HepG2 (cell line): ENCODE measurements around the gene SNED1. TPM values are rescaled to one million over a fixed set of nuclear protein-coding genes. Genes with fewer than 3 reads are reported as not detected.

Experiments used
- AGO1 ChIP-seq: fragments of 200-400 bp; formaldehyde crosslinking; IDR thresholded peaks from 2 replicates; pipeline ENCODE4 v1.6.1; 2017; ENCODE audit warnings: mild to moderate bottlenecking, low read depth, low read length, moderate library complexity; ENCODE audit not compliant: poor library complexity, severe bottlenecking
- BHLHE40 ChIP-seq: IDR thresholded peaks from 2 replicates; pipeline ENCODE4 v1.6.1; 2011; ENCODE audit warnings: low read length, improper control_type of control experiment
- FOSL2 ChIP-seq: sonication (generic); formaldehyde crosslinking; IDR thresholded peaks from 2 replicates; pipeline ENCODE4 v1.4.0; 2020; ENCODE audit warnings: missing genetic modification reagents
- FOXA1 ChIP-seq, 2 experiments: fragments of 450-650 bp in 1 of 2; sonication (generic) in 1 of 2; formaldehyde crosslinking in 1 of 2; IDR thresholded peaks; 2 replicates each; pipeline versions ENCODE4 v1.4.0 to v1.6.1; 2016 to 2020; ENCODE audit warnings: missing genetic modification reagents in 1 of 2
- HNRNPLL ChIP-seq: fragments of 200-400 bp; formaldehyde crosslinking; IDR thresholded peaks from 2 replicates; pipeline ENCODE4 v1.6.1; 2017; ENCODE audit warnings: mild to moderate bottlenecking, low read depth, low read length; ENCODE audit not compliant: poor library complexity, severe bottlenecking
- KLF13 ChIP-seq: sonication (generic); formaldehyde crosslinking; IDR thresholded peaks from 2 replicates; pipeline ENCODE4 v1.4.0; 2020; ENCODE audit warnings: mild to moderate bottlenecking, missing genetic modification reagents
- MEF2D ChIP-seq: sonication (generic); formaldehyde crosslinking; IDR thresholded peaks from 2 replicates; pipeline ENCODE4 v1.5.1; 2020; ENCODE audit warnings: mild to moderate bottlenecking, missing genetic modification reagents
- RFX1 ChIP-seq: fragments of 450-650 bp; IDR thresholded peaks from 2 replicates; pipeline ENCODE4 v1.6.1; 2017
- RFX3 ChIP-seq: IDR thresholded peaks from 2 replicates; pipeline ENCODE4 v1.6.1; 2016; ENCODE audit warnings: missing biosample characterization, missing genetic modification reagents
- SAP130 ChIP-seq: IDR thresholded peaks from 2 replicates; pipeline ENCODE4 v1.6.1; 2016; ENCODE audit warnings: low read depth
- ZFP36L2 ChIP-seq: sonication (generic); formaldehyde crosslinking; IDR thresholded peaks from 2 replicates; pipeline ENCODE4 v1.4.0; 2020; ENCODE audit warnings: missing genetic modification reagents
- ZNF274 ChIP-seq: sonication (generic); formaldehyde crosslinking; IDR thresholded peaks from 2 replicates; pipeline ENCODE4 v1.5.1; 2020; ENCODE audit warnings: mild to moderate bottlenecking, missing genetic modification reagents
- ZNF331 ChIP-seq: sonication (generic); formaldehyde crosslinking; IDR thresholded peaks from 2 replicates; pipeline ENCODE4 v1.4.0; 2020; ENCODE audit warnings: missing genetic modification reagents
- ZNF547 ChIP-seq: sonication (generic); formaldehyde crosslinking; IDR thresholded peaks from 2 replicates; pipeline ENCODE4 v1.5.1; 2020; ENCODE audit warnings: mild to moderate bottlenecking, missing genetic modification reagents
- ZNF687 ChIP-seq: sonication (generic); formaldehyde crosslinking; IDR thresholded peaks from 2 replicates; pipeline ENCODE4 v1.5.1; 2020; ENCODE audit warnings: mild to moderate bottlenecking, missing genetic modification reagents, moderate library complexity
- polyA plus RNA-seq, 8 experiments: library from polyadenylated mRNA; depleted of rRNA in 3 of 8; stranded (reverse) in 7 of 8; unstranded in 1 of 8; fragments of >200 nt; fragmentation: Illumina TruSeq in 4 of 8; extraction: Trizol in 4 of 8; gene quantifications; 2 replicates each; pipeline versions ENCODE4 v1.2.1 to v1.2.3, GENCODE V29; 2011 to 2016; ENCODE audit warnings: low read depth in 4 of 8, missing spikeins in 1 of 8, mixed read lengths in 1 of 8; ENCODE audit not compliant: insufficient read depth in 1 of 8
- total RNA-seq, 5 experiments: library from RNA; depleted of rRNA; stranded (reverse); fragments of >200 nt; fragmentation: Illumina TruSeq; extraction: Trizol; gene quantifications; 2 replicates each; pipeline ENCODE4 v1.2.3, GENCODE V29; 2016; ENCODE audit warnings: low read depth in 1 of 5
- TF ChIP-seq, protein P1 (sequence below): sonication (generic); formaldehyde crosslinking; IDR thresholded peaks from 2 replicates; pipeline ENCODE4 v1.5.0; 2020; ENCODE audit warnings: mild to moderate bottlenecking, missing genetic modification reagents, borderline replicate concordance
- TF ChIP-seq, protein P2 (sequence below): sonication (generic); formaldehyde crosslinking; IDR thresholded peaks from 2 replicates; pipeline ENCODE4 v1.5.1; 2020; ENCODE audit warnings: mild to moderate bottlenecking, missing genetic modification reagents, moderate library complexity
- TF ChIP-seq, protein P3 (sequence below): sonication (generic); formaldehyde crosslinking; IDR thresholded peaks from 2 replicates; pipeline ENCODE4 v1.8.1; 2023; ENCODE audit warnings: mild to moderate bottlenecking, moderate library complexity, missing genetic modification reagents

The SNED1 gene
- total and polyA plus RNA-seq, 2 of the 13 experiments (the other 11 are each of a cell fraction or from before 2014, with no cell fraction given): 0.15 to 0.65 TPM

DNA sequence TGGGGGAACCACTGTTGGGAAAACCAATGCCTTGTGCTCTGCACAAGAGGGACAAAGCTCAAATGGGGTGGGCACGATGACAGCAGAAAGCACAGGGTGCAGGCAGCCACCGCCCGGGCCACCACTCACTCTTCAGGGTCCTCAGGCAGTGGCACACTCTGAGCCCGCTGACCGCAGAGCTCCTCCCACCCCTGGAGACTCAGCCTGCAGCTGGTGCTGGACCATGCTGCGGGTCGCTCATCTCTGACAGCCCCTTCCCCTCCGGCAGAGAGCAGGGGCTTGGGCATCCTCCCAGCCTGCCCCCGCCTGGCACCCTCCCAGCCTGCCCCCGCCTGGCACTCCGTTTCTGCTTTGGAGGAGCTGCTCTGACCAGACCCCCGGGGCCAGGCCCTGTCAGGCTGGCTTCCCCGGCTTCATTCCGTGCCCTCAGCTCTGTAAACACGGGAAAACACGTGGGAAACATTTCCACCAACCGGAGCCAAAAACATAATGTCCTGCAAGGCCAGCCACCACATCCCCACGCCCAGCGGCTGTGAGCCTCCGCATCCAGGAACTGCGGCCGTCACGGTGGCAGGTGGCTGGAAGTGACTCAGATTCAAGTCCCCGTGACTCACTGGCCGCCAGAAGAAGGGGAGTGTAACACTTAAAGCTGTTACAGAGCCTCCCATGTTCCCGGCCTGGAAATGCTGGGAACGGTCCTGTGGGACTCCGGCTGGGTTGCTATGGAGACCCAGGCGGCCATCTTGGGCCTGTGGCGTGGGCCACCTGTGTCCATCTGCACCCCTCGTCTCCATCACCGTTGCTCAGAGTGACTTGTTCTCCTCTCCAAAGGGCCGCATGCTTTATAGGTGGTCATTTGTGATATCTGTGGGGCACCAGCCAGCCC is 6.8 kb upstream of the SNED1 start (continued):
- TF ChIP-seq ZFP36L2 (CRISPR knock-in tag) (no peak), ZNF274 (CRISPR knock-in tag) (0 out of 2 replicates have a peak, but pooled peaks have one; percentile 23), FOSL2 (CRISPR knock-in tag) (peak; percentile 84), AGO1 (no peak), ZNF687 (CRISPR knock-in tag) (peak; percentile 45), KLF13 (CRISPR knock-in tag) (0 out of 2 replicates have a peak, but pooled peaks have one; percentile 67), BHLHE40 (peak; percentile 20; the same call in 1 of the 2 replicates), SAP130 (peak; percentile 27; the same call in 1 of the 2 replicates), ZNF547 (0 out of 2 replicates have a peak, but pooled peaks have one; percentile 42), RFX1 (peak; percentile 47; the same call in 1 of the 2 replicates), FOXA1 (IDR thresholded peaks at IDR 0.05) (no peak), FOXA1 (CRISPR knock-in tag; IDR thresholded peaks at IDR 0.05) (peak; percentile 45; the same call in 1 of the 2 replicates), RFX3 (CRISPR knock-in tag) (peak; percentile 60), ZNF331 (CRISPR knock-in tag) (no peak), HNRNPLL (peak; percentile 23), MEF2D (CRISPR knock-in tag) (no peak)
- TF ChIP-seq, protein P1, sequence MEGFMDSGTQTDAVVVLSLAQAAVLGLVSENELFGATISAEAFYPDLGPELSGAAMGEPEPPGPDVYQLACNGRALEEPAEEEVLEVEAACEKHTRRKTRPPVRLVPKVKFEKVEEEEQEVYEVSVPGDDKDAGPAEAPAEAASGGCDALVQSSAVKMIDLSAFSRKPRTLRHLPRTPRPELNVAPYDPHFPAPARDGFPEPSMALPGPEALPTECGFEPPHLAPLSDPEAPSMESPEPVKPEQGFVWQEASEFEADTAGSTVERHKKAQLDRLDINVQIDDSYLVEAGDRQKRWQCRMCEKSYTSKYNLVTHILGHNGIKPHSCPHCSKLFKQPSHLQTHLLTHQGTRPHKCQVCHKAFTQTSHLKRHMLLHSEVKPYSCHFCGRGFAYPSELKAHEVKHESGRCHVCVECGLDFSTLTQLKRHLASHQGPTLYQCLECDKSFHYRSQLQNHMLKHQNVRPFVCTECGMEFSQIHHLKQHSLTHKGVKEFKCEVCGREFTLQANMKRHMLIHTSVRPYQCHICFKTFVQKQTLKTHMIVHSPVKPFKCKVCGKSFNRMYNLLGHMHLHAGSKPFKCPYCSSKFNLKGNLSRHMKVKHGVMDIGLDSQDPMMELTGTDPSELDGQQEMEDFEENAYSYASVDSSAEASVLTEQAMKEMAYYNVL (CRISPR knock-in tag): 0 out of 2 replicates have a peak, but pooled peaks have one; percentile 46
- TF ChIP-seq, protein P2, sequence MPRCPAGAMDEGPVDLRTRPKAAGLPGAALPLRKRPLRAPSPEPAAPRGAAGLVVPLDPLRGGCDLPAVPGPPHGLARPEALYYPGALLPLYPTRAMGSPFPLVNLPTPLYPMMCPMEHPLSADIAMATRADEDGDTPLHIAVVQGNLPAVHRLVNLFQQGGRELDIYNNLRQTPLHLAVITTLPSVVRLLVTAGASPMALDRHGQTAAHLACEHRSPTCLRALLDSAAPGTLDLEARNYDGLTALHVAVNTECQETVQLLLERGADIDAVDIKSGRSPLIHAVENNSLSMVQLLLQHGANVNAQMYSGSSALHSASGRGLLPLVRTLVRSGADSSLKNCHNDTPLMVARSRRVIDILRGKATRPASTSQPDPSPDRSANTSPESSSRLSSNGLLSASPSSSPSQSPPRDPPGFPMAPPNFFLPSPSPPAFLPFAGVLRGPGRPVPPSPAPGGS (CRISPR knock-in tag): peak; percentile 37; the same call in 1 of the 2 replicates
- TF ChIP-seq, protein P3, sequence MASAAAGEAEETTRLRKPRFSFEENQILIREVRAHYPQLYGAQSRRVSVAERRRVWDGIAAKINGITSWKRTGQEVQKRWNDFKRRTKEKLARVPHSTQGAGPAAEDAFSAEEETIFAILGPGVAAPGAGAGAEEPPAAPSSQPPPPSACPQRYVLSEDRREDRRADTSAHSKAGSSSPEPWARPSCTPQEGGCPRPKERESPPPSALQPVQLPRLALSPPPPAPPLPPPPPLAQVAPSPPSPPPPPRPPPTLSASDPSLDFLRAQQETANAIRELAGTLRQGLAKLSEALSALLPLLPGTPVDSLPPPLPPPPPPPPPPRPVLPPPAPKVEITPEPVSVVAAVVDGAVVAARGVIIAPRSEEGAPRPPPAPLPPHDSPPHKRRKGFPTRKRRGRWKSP (CRISPR knock-in tag): no peak
- TF ChIP-seq, all 625 proteins: peak for 20
